HEK293 (cell line): ENCODE data around the gene UGT1A7.

ENCODE experiments used
- CTCF ChIA-PET: fragments of 350-600 bp; formaldehyde crosslinking; extraction: SDS; loops from one replicate; lab custom pipeline; 2021; ENCODE audit warnings: antibody characterized with exemption; lab: Yijun Ruan, JAX
- POLR2A ChIA-PET: fragments of 300-600 bp; formaldehyde crosslinking; extraction: SDS; loops from one replicate; lab custom pipeline; 2020; ENCODE audit warnings: antibody characterized with exemption, inconsistent platforms; lab: Yijun Ruan, JAX
- H3K27ac ChIP-seq: fragments of 200-500 bp; sonication (Bioruptor generic); 2 replicates; pipeline ENCODE4 v1.5.1; 2014; ENCODE audit warnings: low read depth, low read length, control low read depth, inconsistent platforms; ENCODE audit errors: extremely low read depth
- H3K36me3 ChIP-seq, 2 experiments: fragments of 200-500 bp in 1 of 2; sonication (Bioruptor generic) in 1 of 2; 1 replicate in 1 of 2; 2 replicates in 1 of 2; pipeline ENCODE4 v1.5.1; 2014 to 2017; ENCODE audit warnings: inconsistent platforms in 2 of 2, low read length in 2 of 2; ENCODE audit not compliant: control insufficient read depth in 2 of 2, insufficient read depth in 1 of 2
- H3K4me1 ChIP-seq: fragments of 200-500 bp; sonication (Bioruptor generic); 2 replicates; pipeline ENCODE4 v1.5.1; 2014; ENCODE audit warnings: mild to moderate bottlenecking, low read length, inconsistent platforms; ENCODE audit not compliant: control insufficient read depth, insufficient read depth
- H3K4me3 ChIP-seq: 2 replicates; pipeline ENCODE4 v1.5.1; 2011; ENCODE audit warnings: low read depth, mild to moderate bottlenecking, control low read depth, low read length, moderate library complexity
- H3K9me3 ChIP-seq: fragments of 200-500 bp; sonication (Bioruptor generic); 2 replicates; pipeline ENCODE4 v1.5.1; 2014; ENCODE audit warnings: low read depth, low read length, inconsistent platforms; ENCODE audit not compliant: control insufficient read depth, insufficient read depth
- CTCF ChIP-seq: fragments of 450-650 bp; formaldehyde crosslinking; IDR thresholded peaks from 2 replicates; pipeline ENCODE4 v1.5.1; 2016; ENCODE audit warnings: missing biosample characterization, missing genetic modification characterization
- PRDM2 ChIP-seq: fragments of 450-650 bp; formaldehyde crosslinking; IDR thresholded peaks from 2 replicates; pipeline ENCODE4 v1.5.1; 2016; ENCODE audit warnings: missing biosample characterization, missing genetic modification characterization, borderline replicate concordance
- PRDM4 ChIP-seq: fragments of 450-650 bp; formaldehyde crosslinking; IDR thresholded peaks from 2 replicates; pipeline ENCODE4 v1.5.1; 2017; ENCODE audit warnings: missing biosample characterization, missing genetic modification characterization
- SCRT2 ChIP-seq: fragments of 450-650 bp; formaldehyde crosslinking; IDR thresholded peaks from 2 replicates; pipeline ENCODE4 v1.5.1; 2016; ENCODE audit warnings: missing biosample characterization, missing genetic modification characterization
- ZBTB17 ChIP-seq: fragments of 450-650 bp; formaldehyde crosslinking; IDR thresholded peaks from 2 replicates; pipeline ENCODE4 v1.5.1; 2016; ENCODE audit warnings: missing biosample characterization, missing genetic modification characterization
- ZFP41 ChIP-seq: fragments of 450-650 bp; formaldehyde crosslinking; IDR thresholded peaks from 2 replicates; pipeline ENCODE4 v1.5.1; 2016; ENCODE audit warnings: missing biosample characterization, missing genetic modification characterization, borderline replicate concordance
- ZNF114 ChIP-seq: fragments of 450-650 bp; formaldehyde crosslinking; IDR thresholded peaks from 2 replicates; pipeline ENCODE4 v1.5.0; 2017; ENCODE audit warnings: missing biosample characterization, missing genetic modification characterization
- ZNF132 ChIP-seq: fragments of 450-650 bp; formaldehyde crosslinking; IDR thresholded peaks from 2 replicates; pipeline ENCODE4 v1.5.1; 2017; ENCODE audit warnings: missing biosample characterization, missing genetic modification characterization, borderline replicate concordance
- ZNF16 ChIP-seq: fragments of 450-650 bp; formaldehyde crosslinking; IDR thresholded peaks from 2 replicates; pipeline ENCODE4 v1.5.1; 2016; ENCODE audit warnings: low read depth, missing biosample characterization, missing genetic modification characterization
- ZNF175 ChIP-seq: fragments of 450-650 bp; formaldehyde crosslinking; IDR thresholded peaks from 2 replicates; pipeline ENCODE4 v1.5.1; 2016; ENCODE audit warnings: missing biosample characterization, missing genetic modification characterization
- ZNF184 ChIP-seq: fragments of 450-650 bp; IDR thresholded peaks from 2 replicates; pipeline ENCODE4 v1.5.1; 2018; ENCODE audit warnings: missing biosample characterization, mild to moderate bottlenecking, missing genetic modification characterization
- ZNF280D ChIP-seq: fragments of 450-650 bp; formaldehyde crosslinking; IDR thresholded peaks from 2 replicates; pipeline ENCODE4 v1.5.1; 2016; ENCODE audit warnings: missing biosample characterization, missing genetic modification characterization
- ZNF404 ChIP-seq: fragments of 450-650 bp; formaldehyde crosslinking; IDR thresholded peaks from 2 replicates; pipeline ENCODE4 v1.5.1; 2017; ENCODE audit warnings: missing biosample characterization, missing genetic modification characterization
- ZNF423 ChIP-seq: fragments of 450-650 bp; formaldehyde crosslinking; IDR thresholded peaks from 2 replicates; pipeline ENCODE4 v1.5.1; 2016; ENCODE audit warnings: missing biosample characterization, missing genetic modification characterization
- ZNF530 ChIP-seq: fragments of 450-650 bp; formaldehyde crosslinking; IDR thresholded peaks from 2 replicates; pipeline ENCODE4 v1.5.1; 2016; ENCODE audit warnings: low read depth, missing biosample characterization, missing genetic modification characterization
- ZNF623 ChIP-seq: fragments of 450-650 bp; formaldehyde crosslinking; IDR thresholded peaks from 2 replicates; pipeline ENCODE4 v1.5.1; 2016; ENCODE audit warnings: missing biosample characterization, missing genetic modification characterization
- ZNF629 ChIP-seq: fragments of 450-650 bp; formaldehyde crosslinking; IDR thresholded peaks from 2 replicates; pipeline ENCODE4 v1.5.1; 2017; ENCODE audit warnings: missing biosample characterization, missing genetic modification characterization
- ZNF658 ChIP-seq: fragments of 450-650 bp; formaldehyde crosslinking; IDR thresholded peaks from 2 replicates; pipeline ENCODE4; 2016; ENCODE audit warnings: missing biosample characterization, missing genetic modification characterization
- ZNF664 ChIP-seq: fragments of 450-650 bp; formaldehyde crosslinking; IDR thresholded peaks from 2 replicates; pipeline ENCODE4 v1.5.1; 2016; ENCODE audit warnings: missing biosample characterization, missing genetic modification characterization
- ZNF677 ChIP-seq: fragments of 450-650 bp; IDR thresholded peaks from 2 replicates; pipeline ENCODE4 v1.5.0; 2018; ENCODE audit warnings: missing biosample characterization, mild to moderate bottlenecking, missing genetic modification characterization, moderate library complexity
- ZNF785 ChIP-seq: fragments of 450-650 bp; formaldehyde crosslinking; IDR thresholded peaks from 2 replicates; pipeline ENCODE4 v1.5.1; 2016; ENCODE audit warnings: missing biosample characterization, missing genetic modification characterization
- ZSCAN23 ChIP-seq: fragments of 450-650 bp; formaldehyde crosslinking; IDR thresholded peaks from 2 replicates; pipeline ENCODE4 v1.5.1; 2016; ENCODE audit warnings: missing biosample characterization, missing genetic modification characterization

The UGT1A7 gene

GRCh38 chr2:233778030-233778429, 96.3 kb downstream of the UGT1A7 start, which contains the start of gene MROH2A:
Gene MROH2A, plus strand, starts transcription at chr2:233778330. Its CDS starts 1,029 bp downstream, at chr2:233779359.
- ChIA-PET CTCF (interaction anchor here (0.7 kb wide), 1 partner anchor 153 kb away, joined by 3 read pairs; no protein-coding TSS in a partner anchor), POLR2A (no interaction called here)
- H3K9me3 ChIP-seq = no peaks in the 10 kb centered on the region
- H3K4me3 ChIP-seq = no peak within 1 kb of the TSS
- H3K27ac ChIP-seq = no peak within 1 kb of the TSS
- TF ChIP-seq CTCF (tag by site-specific recombination) = no peak
- TF ChIP-seq ZNF785 (tag by site-specific recombination) = no peak
- no peak for TF ChIP-seq ZNF16 (tag by site-specific recombination)
- TF ChIP-seq SCRT2 (tag by site-specific recombination) = no peak
- no peak for TF ChIP-seq ZBTB17
- no peak for TF ChIP-seq ZNF664 (tag by site-specific recombination)
- no peak for TF ChIP-seq PRDM2 (tag by site-specific recombination)
- no peak for TF ChIP-seq ZNF623 (tag by site-specific recombination)
- no peak for TF ChIP-seq ZSCAN23 (tag by site-specific recombination)
- TF ChIP-seq ZNF658 (tag by site-specific recombination) = no peak
- TF ChIP-seq PRDM4 (tag by site-specific recombination) = no peak
- no peak for TF ChIP-seq ZNF677 (tag by site-specific recombination)
- no peak for TF ChIP-seq ZFP41 (tag by site-specific recombination)
- H3K36me3 ChIP-seq = no peaks in the 10 kb centered on the region
- H3K4me1 ChIP-seq = no peaks in the 10 kb centered on the region

- Histone ChIP-seq H3K4me1 (no peaks in the 10 kb centered on the region), H3K9me3 (no peaks in the 10 kb centered on the region), H3K4me3 (no peak overlapping the region), H3K36me3 (no peaks in the 10 kb centered on the region), H3K27ac (no peak overlapping the region)
- CTCF ChIA-PET = interaction anchor here (1.6 kb wide), 1 partner anchor 68 kb away, joined by 3 read pairs; no protein-coding TSS in a partner anchor
- POLR2A ChIA-PET = no interaction called here
- no peak for TF ChIP-seq ZNF184 (tag by site-specific recombination)
- TF ChIP-seq ZNF280D (tag by site-specific recombination) = no peak
- TF ChIP-seq ZNF423 (tag by site-specific recombination) = no peak
- TF ChIP-seq ZNF132 = no peak
- no peak for TF ChIP-seq ZNF175 (tag by site-specific recombination)
- no peak for TF ChIP-seq ZNF530 (tag by site-specific recombination)
- no peak for TF ChIP-seq ZNF404 (tag by site-specific recombination)
- no peak for TF ChIP-seq ZNF629 (tag by site-specific recombination)
- no peak for TF ChIP-seq ZNF114
Measured at GRCh38 chr2:233779722-233780121, 98.0 kb downstream of the UGT1A7 start.
